Thoracic aorta (tissue), 2 donors: ENCODE results near the gene METTL15. TPM values are rescaled to one million over a fixed set of nuclear protein-coding genes. Genes with fewer than 3 reads are reported as not detected.
"Not testable (repeated sequence)": the region's sequence is repeated elsewhere in the genome, so short reads cannot be mapped to it uniquely, and the experiment has no call there.

Experiments used
- ATAC-seq: fragments of 150-250 bp; one replicate; pipeline ENCODE4 v1.8.0; 2017; ENCODE audit warnings: low read depth; ENCODE audit not compliant: insufficient number of reproducible peaks, low FRiP score
- DNase-seq: peaks from one replicate; pipeline ENCODE4 v3.0.0-alpha.2; 2020; ENCODE audit warnings: low spot score
- H3K27ac ChIP-seq, 2 donors: fragments of 200-600 bp; sonication (generic); 1 replicate in 1 of 2; 2 replicates in 1 of 2; pipeline ENCODE4 v1.5.1; 2016; ENCODE audit warnings: mild to moderate bottlenecking in 2 of 2, moderate library complexity in 2 of 2
- H3K27me3 ChIP-seq: fragments of 200-600 bp; sonication (generic); replicated peaks from 2 replicates; pipeline ENCODE4 v1.6.0; 2016; ENCODE audit warnings: mild to moderate bottlenecking; ENCODE audit not compliant: insufficient read depth
- H3K36me3 ChIP-seq: fragments of 200-600 bp; sonication (generic); one replicate; pipeline ENCODE4 v1.5.1; 2016
- H3K4me1 ChIP-seq, 2 donors: fragments of 200-600 bp; sonication (generic); 1 replicate in 1 of 2; 2 replicates in 1 of 2; pipeline versions ENCODE4 v1.5.1 to v1.6.0; 2016; ENCODE audit warnings: low read depth in 2 of 2, mild to moderate bottlenecking in 1 of 2; ENCODE audit not compliant: control insufficient read depth in 1 of 2
- H3K4me3 ChIP-seq: fragments of 200-600 bp; sonication (generic); 2 replicates; pipeline ENCODE4 v1.5.1; 2016; ENCODE audit warnings: mild to moderate bottlenecking
- H3K9me3 ChIP-seq: fragments of 200-600 bp; sonication (generic); 2 replicates; pipeline ENCODE4 v1.5.1; 2016
- CTCF ChIP-seq: fragments of 200-600 bp; sonication (generic); IDR thresholded peaks from one replicate; pipeline ENCODE4 v1.5.1; 2019; ENCODE audit warnings: antibody characterized with exemption
- total RNA-seq, 2 donors: library from RNA; depleted of rRNA; stranded (reverse); fragments of >200 nt; gene quantifications; one replicate each; pipeline versions ENCODE4 v1.1.0 to v1.2.3, GENCODE V29; 2016

METTL15 gene
- total RNA-seq, 2 donors from 2014 or later: 7.6 to 12.1 TPM

GRCh38 chr11:28195449-28195848 is 87.3 kb downstream of the METTL15 start:
- H3K4me1 ChIP-seq: no peaks in the 10 kb centered on the region
- H3K36me3 ChIP-seq: no peaks in the 10 kb centered on the region
- no peak overlapping the region for H3K27ac ChIP-seq
- DNase-seq (no peak), ATAC-seq (no peak)
- no peak for TF ChIP-seq CTCF
- H3K27me3 ChIP-seq: no peaks in the 10 kb centered on the region
- peaks cover 5% of the 10 kb centered on the region for H3K9me3 ChIP-seq
- H3K4me3 ChIP-seq: no peak overlapping the region

GRCh38 chr11:28209906-28210305 is 101.7 kb downstream of the METTL15 start:
- ATAC-seq (no peak), DNase-seq (no peak)
- no peak overlapping the region for H3K27ac ChIP-seq
- no peak overlapping the region for H3K4me3 ChIP-seq
- no peak for TF ChIP-seq CTCF
- no peaks in the 10 kb centered on the region for H3K27me3 ChIP-seq
- H3K4me1 ChIP-seq: no peaks in the 10 kb centered on the region
- no peaks in the 10 kb centered on the region for H3K9me3 ChIP-seq
- no peaks in the 10 kb centered on the region for H3K36me3 ChIP-seq

GRCh38 chr11:28222063-28222462 is 113.9 kb downstream of the METTL15 start:
- H3K4me1 ChIP-seq, H3K27ac ChIP-seq, H3K9me3 ChIP-seq, H3K27me3 ChIP-seq, H3K36me3 ChIP-seq, ATAC-seq, H3K4me3 ChIP-seq, DNase-seq: not testable (repeated sequence)

- Histone ChIP-seq H3K4me3 (no peak overlapping the region), H3K9me3 (no peaks in the 10 kb centered on the region), H3K36me3 (no peaks in the 10 kb centered on the region), H3K27me3 (no peaks in the 10 kb centered on the region), H3K4me1 (peaks cover 11 to 13% of the 10 kb centered on the region in 2 donors), H3K27ac (no peak overlapping the region)
- TF ChIP-seq CTCF: no peak
- ATAC-seq (no peak), DNase-seq (no peak)
Measured at GRCh38 chr11:28223577-28223976, 115.4 kb downstream of the METTL15 start.

GRCh38 chr11:28223994-28224393 is 115.8 kb downstream of the METTL15 start:
- no peak for TF ChIP-seq CTCF
- Histone ChIP-seq H3K4me1 (peaks cover 13% of the 10 kb centered on the region in 2 donors), H3K27me3 (no peaks in the 10 kb centered on the region), H3K9me3 (no peaks in the 10 kb centered on the region), H3K27ac (no peak overlapping the region), H3K4me3 (no peak overlapping the region), H3K36me3 (no peaks in the 10 kb centered on the region)
- ATAC-seq (no peak), DNase-seq (no peak)

GRCh38 chr11:28227460-28227859 is 119.3 kb downstream of the METTL15 start:
- Histone ChIP-seq H3K27ac (peak overlapping the region in 1 of 2 donors; percentile 59), H3K36me3 (no peaks in the 10 kb centered on the region), H3K9me3 (no peaks in the 10 kb centered on the region), H3K4me3 (peak overlapping the region; percentile 42), H3K4me1 (peaks cover 13% of the 10 kb centered on the region in 2 donors), H3K27me3 (no peaks in the 10 kb centered on the region)
- DNase-seq: no peak
- ATAC-seq: no peak
- no peak for TF ChIP-seq CTCF
